Keratinocyte (primary cell): ENCODE measurements around the gene MAP3K4. TPM values are rescaled to one million over a fixed set of nuclear protein-coding genes. Genes with fewer than 3 reads are reported as not detected.

Experiments used
- DNase-seq: peaks from one replicate; pipeline ENCODE4 v3.0.0-alpha.2; 2011; ENCODE audit warnings: low read depth, missing footprints, low spot score
- FAIRE-seq: peaks from 2 replicates; lab custom pipeline; 2011; peaks lifted over from hg19 to GRCh38; lab: Jason Lieb, UNC
- H2AFZ ChIP-seq: 2 replicates; pipeline ENCODE4 v1.6.0; 2012; ENCODE audit warnings: low read length, control low read depth, inconsistent platforms; ENCODE audit not compliant: control insufficient read depth
- H3K27ac ChIP-seq: 2 replicates; pipeline ENCODE4 v1.5.1; 2011; ENCODE audit warnings: low read length; ENCODE audit not compliant: control insufficient read depth, insufficient read depth
- H3K27me3 ChIP-seq: 3 replicates; pipeline ENCODE4 v1.6.0; 2011; ENCODE audit warnings: low read length; ENCODE audit not compliant: control insufficient read depth, insufficient read depth; ENCODE audit errors: extremely low read depth
- H3K36me3 ChIP-seq, 2 experiments: 2 replicates in 1 of 2; 3 replicates in 1 of 2; pipeline ENCODE4 v1.5.1; 2011; ENCODE audit warnings: low read length in 2 of 2, mild to moderate bottlenecking in 1 of 2; ENCODE audit not compliant: control insufficient read depth in 2 of 2, insufficient read depth in 2 of 2; ENCODE audit errors: extremely low read depth in 1 of 2
- H3K4me1 ChIP-seq: 3 replicates; pipeline ENCODE4 v1.5.1; 2011; ENCODE audit warnings: low read length; ENCODE audit not compliant: control insufficient read depth, insufficient read depth; ENCODE audit errors: extremely low read depth
- H3K4me2 ChIP-seq: 3 replicates; pipeline ENCODE4 v1.6.0; 2011; ENCODE audit warnings: low read depth, low read length; ENCODE audit not compliant: control insufficient read depth, insufficient read depth; ENCODE audit errors: extremely low read depth
- H3K4me3 ChIP-seq, 3 experiments: fragments of 200-600 bp in 1 of 3; sonication (generic) in 1 of 3; 2 replicates in 2 of 3; 3 replicates in 1 of 3; pipeline ENCODE4 v1.5.1; 2011 to 2016; ENCODE audit warnings: low read length in 3 of 3, mild to moderate bottlenecking in 3 of 3, control low read depth in 2 of 3, inconsistent platforms in 1 of 3, low read depth in 1 of 3, mixed read lengths in 1 of 3, mixed run types in 1 of 3, moderate library complexity in 1 of 3; ENCODE audit not compliant: control insufficient read depth in 2 of 3, insufficient read depth in 2 of 3; ENCODE audit errors: extremely low read depth in 1 of 3
- H3K79me2 ChIP-seq: 2 replicates; pipeline ENCODE4 v1.6.0; 2012; ENCODE audit warnings: low read length; ENCODE audit not compliant: control insufficient read depth, insufficient read depth
- H3K9ac ChIP-seq: 3 replicates; pipeline ENCODE4 v1.6.0; 2011; ENCODE audit warnings: low read length; ENCODE audit not compliant: control insufficient read depth, insufficient read depth; ENCODE audit errors: extremely low read depth
- H3K9me1 ChIP-seq: 3 replicates; pipeline ENCODE4 v1.6.0; 2011; ENCODE audit warnings: low read length; ENCODE audit not compliant: control insufficient read depth, insufficient read depth; ENCODE audit errors: extremely low read depth
- H3K9me3 ChIP-seq: 2 replicates; pipeline ENCODE4 v1.5.1; 2012; ENCODE audit warnings: low read depth, low read length; ENCODE audit not compliant: control insufficient read depth
- H4K20me1 ChIP-seq: 3 replicates; pipeline ENCODE4 v1.6.0; 2011; ENCODE audit warnings: low read length; ENCODE audit not compliant: control insufficient read depth, insufficient read depth; ENCODE audit errors: extremely low read depth
- EZH2 ChIP-seq: IDR thresholded peaks from one replicate; pipeline ENCODE4 v1.6.1; 2012; ENCODE audit warnings: inconsistent platforms, mild to moderate bottlenecking, low read length, moderate library complexity
- dilution Hi-C: fragments of 300-500 bp; cut with MboI; formaldehyde crosslinking; loops from one replicate; pipeline ENCODE4 v1.7.0; 2020; ENCODE audit warnings: low sequenced_read_pairs; ENCODE audit not compliant: extremely low pct_ligation_motif_present
- polyA plus RNA-seq, 5 experiments: library from polyadenylated mRNA; depleted of rRNA in 3 of 5; stranded (reverse) in 3 of 5; stranded (forward) in 1 of 5; unstranded in 1 of 5; fragments of >200 nt; gene quantifications; 1 replicate in 1 of 5; 2 replicates in 3 of 5; 3 replicates in 1 of 5; pipeline versions ENCODE4 v1.2.1 to v1.2.3, GENCODE V29; 2011 to 2012; ENCODE audit warnings: missing spikeins in 2 of 5, low read depth in 1 of 5, low replicate concordance in 1 of 5
- TF ChIP-seq, protein P1 (sequence below), 3 experiments: IDR thresholded peaks in 1 of 3; conservative IDR thresholded peaks in 1 of 3; optimal IDR thresholded peaks in 1 of 3; 2 replicates in 2 of 3; 3 replicates in 1 of 3; pipeline versions ENCODE3 to v1.5.1; 2011; ENCODE audit warnings: low read length in 3 of 3, mild to moderate bottlenecking in 3 of 3, moderate library complexity in 2 of 3, control low read depth in 1 of 3, inconsistent platforms in 1 of 3; ENCODE audit not compliant: insufficient read depth in 2 of 3; ENCODE audit errors: extremely low read depth in 1 of 3

The MAP3K4 gene
- polyA plus RNA-seq, 1 donor (not counting 4 experiments of a cell fraction or from before 2014, with no cell fraction given) = 12.8 TPM

DNA sequence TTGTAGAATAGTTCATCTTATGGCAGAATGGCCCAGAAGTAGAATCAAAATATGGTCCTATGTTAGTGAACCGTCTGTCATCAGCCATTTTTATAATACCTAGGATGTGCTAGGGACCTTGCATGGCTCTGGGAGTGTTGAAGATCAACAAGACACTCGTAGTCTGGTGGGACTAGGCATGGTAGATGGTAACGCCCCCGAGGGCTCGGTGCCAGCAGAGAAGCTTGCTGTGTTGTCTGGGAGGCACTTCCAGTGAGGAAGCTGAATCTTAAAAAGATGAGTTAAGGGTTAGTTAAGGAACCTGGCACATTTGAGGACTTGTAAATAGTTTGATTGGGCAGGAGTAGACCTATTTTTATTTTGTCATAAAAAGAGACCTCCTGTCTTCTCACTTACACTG lies 82.4 kb downstream of the MAP3K4 start:
- H3K79me2 ChIP-seq = no peaks in the 10 kb centered on the region
- H3K27ac ChIP-seq = no peak overlapping the region
- no peaks in the 10 kb centered on the region for H3K9me1 ChIP-seq
- no peak overlapping the region for H2AFZ ChIP-seq
- FAIRE-seq (no peak), DNase-seq (no peak)
- H3K4me2 ChIP-seq = no peak overlapping the region
- dilution Hi-C loops = no loop called here
- H3K36me3 ChIP-seq = peaks cover 0 to 3% of the 10 kb centered on the region in 2 experiments
- no peak overlapping the region for H3K4me3 ChIP-seq
- TF ChIP-seq EZH2 = no peak
- TF ChIP-seq, protein P1, sequence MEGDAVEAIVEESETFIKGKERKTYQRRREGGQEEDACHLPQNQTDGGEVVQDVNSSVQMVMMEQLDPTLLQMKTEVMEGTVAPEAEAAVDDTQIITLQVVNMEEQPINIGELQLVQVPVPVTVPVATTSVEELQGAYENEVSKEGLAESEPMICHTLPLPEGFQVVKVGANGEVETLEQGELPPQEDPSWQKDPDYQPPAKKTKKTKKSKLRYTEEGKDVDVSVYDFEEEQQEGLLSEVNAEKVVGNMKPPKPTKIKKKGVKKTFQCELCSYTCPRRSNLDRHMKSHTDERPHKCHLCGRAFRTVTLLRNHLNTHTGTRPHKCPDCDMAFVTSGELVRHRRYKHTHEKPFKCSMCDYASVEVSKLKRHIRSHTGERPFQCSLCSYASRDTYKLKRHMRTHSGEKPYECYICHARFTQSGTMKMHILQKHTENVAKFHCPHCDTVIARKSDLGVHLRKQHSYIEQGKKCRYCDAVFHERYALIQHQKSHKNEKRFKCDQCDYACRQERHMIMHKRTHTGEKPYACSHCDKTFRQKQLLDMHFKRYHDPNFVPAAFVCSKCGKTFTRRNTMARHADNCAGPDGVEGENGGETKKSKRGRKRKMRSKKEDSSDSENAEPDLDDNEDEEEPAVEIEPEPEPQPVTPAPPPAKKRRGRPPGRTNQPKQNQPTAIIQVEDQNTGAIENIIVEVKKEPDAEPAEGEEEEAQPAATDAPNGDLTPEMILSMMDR (optimal IDR thresholded peaks at IDR 0.05 in 1 of 3, IDR thresholded peaks at IDR 0.05 in 1 of 3, conservative IDR thresholded peaks at IDR 0.05 in 1 of 3; ENCODE audit: extremely low read depth in 1 of 3, insufficient read depth in 2 of 3, low read length in 3 of 3) = no peak
- no peaks in the 10 kb centered on the region for H3K9me3 ChIP-seq
- H3K27me3 ChIP-seq = no peaks in the 10 kb centered on the region
- no peaks in the 10 kb centered on the region for H4K20me1 ChIP-seq
- no peak overlapping the region for H3K9ac ChIP-seq
- H3K4me1 ChIP-seq = no peaks in the 10 kb centered on the region

DNA sequence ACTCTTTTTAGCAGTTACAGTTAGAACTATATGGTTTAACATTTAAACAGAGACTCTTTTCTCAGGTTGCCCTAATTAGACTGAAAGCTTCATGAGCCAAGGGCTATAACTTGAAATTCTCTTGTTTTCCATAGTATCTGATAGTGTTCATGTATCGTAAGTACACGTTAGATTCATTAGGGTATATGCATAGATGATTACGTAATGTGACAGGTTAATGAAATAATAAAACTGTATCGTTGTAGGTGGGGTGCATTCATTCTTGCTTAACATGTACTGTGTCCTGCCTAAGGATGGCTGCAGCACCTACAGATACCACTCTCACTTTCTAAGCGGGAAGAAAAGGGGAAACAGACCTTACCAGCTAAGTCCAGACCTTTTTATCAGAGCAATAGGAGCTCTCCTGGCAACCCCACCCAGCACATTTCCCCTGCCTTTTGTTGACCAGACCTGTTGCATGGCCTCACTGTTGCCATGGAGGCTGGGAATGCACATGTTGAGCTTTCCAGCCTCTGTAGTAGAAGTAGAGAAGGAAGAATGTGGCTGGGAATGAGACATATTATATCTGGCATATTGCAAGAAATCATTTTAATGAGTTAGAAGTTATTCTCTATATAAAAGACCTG lies 83.0 kb downstream of the MAP3K4 start:
- peaks cover 0 to 3% of the 10 kb centered on the region in 2 experiments for H3K36me3 ChIP-seq
- H4K20me1 ChIP-seq = no peaks in the 10 kb centered on the region
- DNase-seq (no peak), FAIRE-seq (no peak)
- TF ChIP-seq, protein P1 (optimal IDR thresholded peaks at IDR 0.05 in 1 of 3, IDR thresholded peaks at IDR 0.05 in 1 of 3, conservative IDR thresholded peaks at IDR 0.05 in 1 of 3; ENCODE audit: extremely low read depth in 1 of 3, insufficient read depth in 2 of 3, low read length in 3 of 3) = no peak
- no peak for TF ChIP-seq EZH2
- dilution Hi-C loops = no loop called here
- no peak overlapping the region for H3K27ac ChIP-seq
- H2AFZ ChIP-seq = no peak overlapping the region
- H3K27me3 ChIP-seq = no peaks in the 10 kb centered on the region
- no peak overlapping the region for H3K4me3 ChIP-seq
- H3K9me3 ChIP-seq = no peaks in the 10 kb centered on the region
- H3K9ac ChIP-seq = no peak overlapping the region
- H3K4me1 ChIP-seq = no peaks in the 10 kb centered on the region
- no peak overlapping the region for H3K4me2 ChIP-seq
- no peaks in the 10 kb centered on the region for H3K79me2 ChIP-seq
- no peaks in the 10 kb centered on the region for H3K9me1 ChIP-seq
